Measurements from ENCODE around the gene FOXP1.
A peak's percentile ranks its signal among the peaks of the same experiment; 100 is the strongest.

The FOXP1 gene

DNA sequence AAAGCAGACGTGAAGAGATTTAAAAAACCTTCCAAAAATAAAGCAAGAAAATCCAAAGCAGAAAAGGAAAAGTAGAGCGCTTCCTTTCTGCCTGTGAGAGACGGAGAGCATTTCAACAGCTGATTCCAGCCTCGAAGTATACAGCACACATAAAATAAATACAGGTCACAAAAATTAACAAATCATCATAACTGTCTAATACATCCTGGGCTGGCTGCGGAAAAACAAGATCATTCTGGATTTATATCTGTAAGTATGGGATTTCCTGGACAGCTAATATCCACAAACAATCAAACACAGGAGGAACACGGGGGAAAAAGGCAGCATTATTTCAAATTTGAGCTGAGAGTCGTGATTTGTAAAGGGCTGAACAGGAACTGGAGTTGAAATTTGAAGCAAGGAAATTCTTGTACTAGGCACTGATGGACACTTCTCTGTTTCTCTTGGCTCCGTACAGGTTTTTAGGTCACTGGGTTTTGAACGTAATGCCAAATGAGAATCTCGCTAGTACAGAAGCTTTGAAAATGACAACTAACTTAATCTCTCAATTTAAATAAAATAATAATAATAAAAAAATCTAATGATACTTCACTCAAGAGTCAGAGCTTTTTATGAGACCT lies 577.7 kb downstream of the FOXP1 start:
- DNase-seq (ENCODE audit: low read depth) = no peak

- no peak for DNase-seq (ENCODE audit: low read depth)
Observed at GRCh38 chr3:71003511-71003910, 580.0 kb downstream of the FOXP1 start.

- DNase-seq (ENCODE audit: low read depth) = no peak
Observed at GRCh38 chr3:71002298-71002697, 581.2 kb downstream of the FOXP1 start.

GRCh38 chr3:71001303-71001830 lies 582.2 kb downstream of the FOXP1 start:
- peak; percentile 47 for DNase-seq (ENCODE audit: low read depth)

DNA sequence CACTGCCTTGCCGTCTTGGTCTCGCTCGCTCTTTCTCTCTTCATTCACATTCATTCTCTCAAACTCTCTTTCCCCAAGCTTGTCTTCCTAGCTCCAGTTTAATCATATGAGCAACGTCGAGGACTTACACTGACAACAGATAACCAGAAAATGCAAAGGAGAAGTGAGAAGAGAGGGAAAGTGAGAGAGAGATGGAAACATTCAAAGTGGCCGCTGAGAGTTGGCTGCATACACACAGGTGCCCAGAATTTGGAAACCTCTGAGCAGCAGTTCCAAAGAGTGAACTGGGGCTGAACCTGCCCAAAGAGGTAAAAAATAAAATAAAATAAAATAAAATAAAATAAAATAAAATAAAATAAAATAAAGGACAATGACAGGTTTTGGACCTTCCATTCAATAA lies 583.0 kb downstream of the FOXP1 start:
- no peak for DNase-seq (ENCODE audit: low read depth)

- DNase-seq (ENCODE audit: low read depth) = peak; percentile 86
Observed at GRCh38 chr3:70999730-71000129, 583.8 kb downstream of the FOXP1 start.

- no peak for DNase-seq (ENCODE audit: low read depth)
Observed at GRCh38 chr3:70996082-70996481, 587.4 kb downstream of the FOXP1 start.

- DNase-seq (ENCODE audit: low read depth) = no peak
Observed at GRCh38 chr3:70994644-70995043, 588.9 kb downstream of the FOXP1 start.

- peak; percentile 75 for DNase-seq (ENCODE audit: low read depth)
Observed at GRCh38 chr3:70992562-70993204, 590.8 kb downstream of the FOXP1 start.

GRCh38 chr3:70992131-70992530 lies 591.4 kb downstream of the FOXP1 start:
- DNase-seq (ENCODE audit: low read depth) = no peak

DNA sequence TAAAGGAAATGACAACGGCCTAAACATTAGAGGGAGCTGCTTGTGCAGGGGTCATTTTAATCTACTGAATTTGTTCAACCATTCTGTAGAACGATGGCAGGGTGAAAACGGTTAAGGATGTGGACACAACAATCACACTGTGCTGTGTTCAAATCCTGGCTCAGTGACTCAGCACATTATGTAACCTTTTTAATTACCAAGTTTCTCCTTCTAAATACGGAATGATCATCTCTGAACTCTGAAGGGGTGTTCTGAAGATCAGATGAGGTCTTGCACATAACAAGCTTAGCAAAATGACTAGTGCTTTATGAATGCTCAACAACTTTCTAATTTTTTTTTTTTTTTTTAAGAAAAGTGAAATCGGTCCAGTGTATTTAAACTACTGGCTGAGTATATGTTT lies 592.8 kb downstream of the FOXP1 start:
- peak; percentile 67 for DNase-seq (ENCODE audit: low read depth)

DNA sequence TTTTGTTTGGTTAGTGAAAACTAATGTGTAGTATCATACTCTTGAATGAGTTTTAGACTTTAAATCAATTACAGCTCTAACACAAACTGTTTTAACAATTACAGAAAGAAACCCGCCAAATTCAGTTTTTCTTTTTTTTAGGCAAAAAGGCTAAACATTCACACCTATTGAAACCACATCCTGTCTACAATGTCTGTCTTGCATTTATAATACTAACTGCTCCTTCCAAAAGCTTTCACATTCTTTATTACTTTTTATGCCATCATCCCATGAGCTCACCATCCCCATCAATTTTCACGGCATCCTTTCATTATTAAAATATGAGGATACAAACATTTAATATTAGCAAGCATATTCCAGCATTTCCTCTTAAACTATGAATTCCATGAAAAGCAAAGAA lies 593.3 kb downstream of the FOXP1 start:
- DNase-seq (ENCODE audit: low read depth) = peak; percentile 45

GRCh38 chr3:70989174-70989573 lies 594.4 kb downstream of the FOXP1 start:
- peak; percentile 86 for DNase-seq (ENCODE audit: low read depth)

DNA sequence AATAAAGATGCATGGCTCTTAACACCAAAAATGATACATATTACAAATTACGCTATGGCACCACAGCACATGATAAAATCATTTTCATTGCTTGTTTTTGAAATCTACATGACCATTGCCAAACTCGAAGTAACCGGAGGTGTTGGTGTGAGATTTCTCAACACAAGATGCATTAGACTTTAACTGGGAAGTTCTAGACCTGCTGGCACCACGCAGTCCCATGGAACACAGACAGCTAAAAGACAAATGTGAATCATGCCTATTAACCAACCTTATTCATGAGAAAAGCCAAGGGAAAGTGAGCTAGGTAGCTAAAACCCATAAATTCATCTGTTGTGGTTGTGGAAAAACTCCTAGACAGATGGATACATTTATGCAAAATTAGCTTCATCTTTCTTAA lies 595.4 kb downstream of the FOXP1 start:
- no peak for DNase-seq (ENCODE audit: low read depth)

- DNase-seq (ENCODE audit: low read depth) = no peak
Observed at GRCh38 chr3:70985572-70985971, 598.0 kb downstream of the FOXP1 start.

GRCh38 chr3:70984776-70985482 lies 598.6 kb downstream of the FOXP1 start:
- peak; percentile 80 for DNase-seq (ENCODE audit: low read depth)

GRCh38 chr3:70982700-70983140 lies 600.8 kb downstream of the FOXP1 start:
- DNase-seq (ENCODE audit: low read depth) = peak; percentile 89

GRCh38 chr3:70982284-70982683 lies 601.2 kb downstream of the FOXP1 start:
- DNase-seq (ENCODE audit: low read depth) = no peak

- no peak for DNase-seq (ENCODE audit: low read depth)
Observed at GRCh38 chr3:70981231-70981880, 602.2 kb downstream of the FOXP1 start.

DNA sequence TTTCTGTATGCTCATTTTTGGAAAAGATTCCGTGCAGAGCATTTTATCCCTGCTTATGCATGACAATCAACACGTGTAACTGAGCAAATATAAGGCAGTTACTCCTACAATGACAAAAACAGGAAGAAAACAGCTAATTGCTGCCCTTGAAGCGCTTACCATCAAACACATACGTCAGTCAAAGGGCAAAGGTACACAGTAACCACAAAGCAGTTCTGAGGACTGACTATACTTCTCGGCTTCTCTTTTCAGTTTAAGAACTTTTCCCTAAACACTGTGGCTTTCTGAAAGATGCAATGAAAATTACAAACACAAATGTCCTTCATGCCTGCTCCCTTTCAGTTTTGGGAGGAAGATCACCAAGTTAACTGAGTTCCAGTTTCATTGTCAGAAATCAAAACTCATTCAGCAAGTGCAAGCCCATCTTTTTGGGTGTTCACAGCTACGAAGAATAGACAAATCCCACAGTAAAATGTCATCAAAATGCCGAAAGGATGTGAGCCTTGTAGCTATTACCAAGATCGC lies 602.8 kb downstream of the FOXP1 start:
- DNase-seq (ENCODE audit: low read depth) = no peak

DNA sequence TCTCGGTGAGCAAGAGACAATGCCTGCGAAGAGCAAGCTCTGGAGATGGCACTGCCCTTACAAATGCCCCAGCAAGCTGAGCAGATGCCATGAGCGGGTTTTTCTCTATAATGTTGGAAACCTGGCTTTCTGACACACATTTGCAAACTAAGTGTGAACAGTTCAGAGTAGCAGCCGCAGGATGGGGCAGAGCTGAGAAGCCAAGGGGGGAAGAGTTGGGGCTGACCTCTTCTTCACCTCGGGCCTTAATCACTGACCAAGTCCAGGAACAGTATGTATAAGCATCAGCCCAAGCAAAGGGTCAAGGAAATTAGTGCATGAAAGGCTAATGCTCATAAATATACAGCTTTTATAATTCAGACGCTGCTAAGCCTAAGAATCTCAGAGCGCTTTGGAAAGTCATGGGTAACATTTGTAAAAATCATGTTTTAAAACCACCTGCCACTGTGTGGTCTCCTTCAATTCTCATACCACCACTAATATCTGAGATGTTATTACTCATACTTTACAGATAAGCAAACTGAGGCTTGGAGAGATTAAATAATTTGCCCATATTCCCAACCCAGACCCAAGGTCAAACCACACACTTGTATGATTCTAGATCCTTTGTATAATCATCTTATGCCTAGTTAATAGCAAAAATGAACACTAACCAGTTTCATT lies 603.4 kb downstream of the FOXP1 start:
- DNase-seq (ENCODE audit: low read depth) = no peak

- DNase-seq (ENCODE audit: low read depth) = no peak
Observed at GRCh38 chr3:70977712-70978111, 605.8 kb downstream of the FOXP1 start.
